ENCODE measurements around the gene BMS1.

DNA sequence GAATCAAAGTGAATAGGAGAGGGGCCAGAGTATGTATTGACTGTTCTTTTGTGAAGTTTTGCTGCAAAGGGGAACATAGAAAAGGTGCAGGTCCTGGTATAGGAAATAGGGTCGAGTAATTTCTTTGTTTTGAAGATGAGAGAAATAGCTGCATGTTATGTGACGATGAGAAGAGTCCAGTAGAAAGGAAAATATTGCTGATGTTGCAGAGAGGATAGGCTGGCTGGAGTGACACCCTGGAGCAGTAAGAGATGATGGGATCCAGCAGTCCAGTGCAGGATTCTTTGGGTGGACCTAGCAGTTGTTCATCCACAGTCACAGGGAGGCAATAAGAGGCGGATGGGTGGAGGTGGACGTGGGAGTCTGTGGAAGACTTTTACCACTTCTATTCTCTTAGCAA lies 2.1 kb upstream of the BMS1 start:
- no peak for TF ChIP-seq EP300 (IDR thresholded peaks at IDR 0.05)
- no peak for TF ChIP-seq POLR2A (IDR thresholded peaks at IDR 0.05)

Measured in sigmoid colon (tissue), 4 donors.